ENCODE results near the gene DOHH. TPM values are rescaled to one million over a fixed set of nuclear protein-coding genes. Genes with fewer than 3 reads are reported as not detected.

The DOHH gene
- total and polyA plus RNA-seq, 9 of the 15 experiments (the other 6 are each of a cell fraction or from before 2014, with no cell fraction given) = 0.14 to 47.2 (median 5.1) TPM

- no peak for TF ChIP-seq CREB3L1 (IDR thresholded peaks at IDR 0.05; ENCODE audit: borderline replicate concordance, low read depth)
- TF ChIP-seq TCFL5 (CRISPR knock-in tag; conservative IDR thresholded peaks at IDR 0.05) = no peak
- no peak for TF ChIP-seq OTX1 (CRISPR knock-in tag; IDR thresholded peaks at IDR 0.05)
- TF ChIP-seq MED1 (CRISPR knock-in tag; IDR thresholded peaks at IDR 0.05; ENCODE audit: borderline replicate concordance) = no peak
- no peak for TF ChIP-seq TAL1 (IDR thresholded peaks at IDR 0.05)
- no peak for TF ChIP-seq L3MBTL2 (IDR thresholded peaks at IDR 0.05)
- no peak for TF ChIP-seq HEY1 (CRISPR knock-in tag; IDR thresholded peaks at IDR 0.05; ENCODE audit: borderline replicate concordance)
- no peak for TF ChIP-seq ASH1L (IDR thresholded peaks at IDR 0.05; ENCODE audit: borderline replicate concordance, low read depth, partially characterized antibody)
- TF ChIP-seq FOXP4 (CRISPR knock-in tag; IDR thresholded peaks at IDR 0.05; ENCODE audit: borderline replicate concordance) = no peak
- no peak for TF ChIP-seq HMGXB4 (CRISPR knock-in tag; IDR thresholded peaks at IDR 0.05)
- TF ChIP-seq C11orf30 (IDR thresholded peaks at IDR 0.05; ENCODE audit: low read depth) = no peak
- no peak for TF ChIP-seq ARID4B (CRISPR knock-in tag; IDR thresholded peaks at IDR 0.05)
- TF ChIP-seq PTTG1 (tag; IDR thresholded peaks at IDR 0.05; ENCODE audit: low read depth) = no peak
- peak; percentile 73 to 89 (median 88) for TF ChIP-seq CTCF (IDR thresholded peaks at IDR 0.05 in 2 of 3, conservative IDR thresholded peaks at IDR 0.05 in 1 of 3; ENCODE audit: insufficient read depth in 2 of 3, low read depth in 1 of 3, low read length in 3 of 3)
Observed at GRCh38 chr19:3471954-3472655, 28.4 kb downstream of the DOHH start (continued).
